K562 (cell line): Measurements from ENCODE around the gene FBLN2. TPM values are rescaled to one million over a fixed set of nuclear protein-coding genes. Genes with fewer than 3 reads are reported as not detected.

Experiments
- ATAC-seq: fragments of 200-7000 bp; cut with Tn5 transposase; 3 replicates; pipeline ENCODE4 v1.9.1; 2020; ENCODE audit warnings: moderate library complexity
- BruUV-seq: library from RNA; stranded (reverse); fragments of 400-500 nt; replicated peaks from 2 replicates; lab custom pipeline; 2021; lab: Mats Ljungman, UMichigan
- CTCF ChIA-PET: fragments of 300-600 bp; formaldehyde crosslinking; extraction: SDS; loops from one replicate; lab custom pipeline; 2021; ENCODE audit warnings: low intra/inter-chr PET ratio; lab: Yijun Ruan, JAX
- POLR2A ChIA-PET: fragments of 300-600, 350-650 bp; sonication (Branson Sonifier 250); formaldehyde crosslinking; extraction: SDS; loops from one replicate; lab custom pipeline; 2021; ENCODE audit warnings: antibody characterized with exemption, inconsistent platforms; lab: Yijun Ruan, JAX
- DNase-seq, 4 experiments: peaks; one replicate each; pipeline versions ENCODE4 v3.0.0 to v3.0.0-alpha.2; 2011 to 2018; ENCODE audit warnings: low spot score in 3 of 4, mixed read lengths in 3 of 4; ENCODE audit errors: extremely low read depth in 1 of 4
- FAIRE-seq: peaks from 2 replicates; lab custom pipeline; 2011; peaks lifted over from hg19 to GRCh38; lab: Jason Lieb, UNC
- H2AFZ ChIP-seq: 2 replicates; pipeline ENCODE4 v1.6.0; 2011; ENCODE audit warnings: low read depth, low read length, control low read depth, inconsistent platforms
- H3K27ac ChIP-seq: fragments of 200-600 bp; 3 replicates; pipeline ENCODE4 v1.8.0; 2011; ENCODE audit warnings: low read depth, mild to moderate bottlenecking, control low read depth, inconsistent platforms, low read length, moderate library complexity, mixed read lengths; ENCODE audit errors: extremely low read depth
- H3K27me3 ChIP-seq, 2 experiments: fragments of 300-600 bp in 1 of 2; 2 replicates in 1 of 2; 3 replicates in 1 of 2; pipeline versions ENCODE4 v1.6.0 to v1.8.0; 2011; ENCODE audit warnings: inconsistent platforms in 2 of 2, low read length in 2 of 2, mild to moderate bottlenecking in 1 of 2, mixed read lengths in 1 of 2, moderate library complexity in 1 of 2; ENCODE audit not compliant: control insufficient read depth in 2 of 2, insufficient read depth in 2 of 2
- H3K36me3 ChIP-seq: fragments of 300-600 bp; 3 replicates; pipeline ENCODE4 v1.8.0; 2011; ENCODE audit warnings: mild to moderate bottlenecking, low read length, inconsistent platforms; ENCODE audit not compliant: control insufficient read depth, insufficient read depth
- H3K4me1 ChIP-seq, 2 experiments: fragments of 200-600 bp in 1 of 2; replicated peaks in 1 of 2; 2 replicates in 1 of 2; 3 replicates in 1 of 2; pipeline versions ENCODE4 v1.5.1 to v1.8.0; 2011; ENCODE audit warnings: inconsistent platforms in 2 of 2, low read length in 2 of 2, mild to moderate bottlenecking in 1 of 2, mixed read lengths in 1 of 2, moderate library complexity in 1 of 2; ENCODE audit not compliant: control insufficient read depth in 2 of 2, insufficient read depth in 2 of 2
- H3K4me2 ChIP-seq: 2 replicates; pipeline ENCODE4 v1.6.1; 2011; ENCODE audit warnings: low read length, control low read depth, inconsistent platforms, mixed read lengths; ENCODE audit not compliant: insufficient read depth
- H3K4me3 ChIP-seq: fragments of 200-600 bp; sonication (generic), shearing (Covaris generic); 2 replicates; pipeline ENCODE4 v1.5.1; 2016; ENCODE audit warnings: control low read depth, inconsistent platforms
- H3K79me2 ChIP-seq: fragments of 200-600 bp; 3 replicates; pipeline ENCODE4 v1.8.0; 2011; ENCODE audit warnings: low read length, inconsistent platforms; ENCODE audit not compliant: control insufficient read depth, insufficient read depth
- H3K9ac ChIP-seq, 2 experiments: 2 replicates each; pipeline versions ENCODE4 v1.6.0 to v1.6.1; 2011; ENCODE audit warnings: low read depth in 2 of 2, low read length in 2 of 2, control low read depth in 1 of 2, inconsistent platforms in 1 of 2, mild to moderate bottlenecking in 1 of 2, mixed read lengths in 1 of 2; ENCODE audit not compliant: insufficient read depth in 1 of 2
- H3K9me1 ChIP-seq: one replicate; pipeline ENCODE4 v1.6.0; 2011; ENCODE audit warnings: inconsistent platforms, mild to moderate bottlenecking, low read length, moderate library complexity; ENCODE audit not compliant: control insufficient read depth, insufficient read depth
- H3K9me3 ChIP-seq: replicated peaks from 2 replicates; pipeline ENCODE4 v1.5.1; 2011; ENCODE audit warnings: low read depth, low read length, inconsistent platforms; ENCODE audit not compliant: control insufficient read depth, insufficient read depth
- H4K20me1 ChIP-seq: replicated peaks from 2 replicates; pipeline ENCODE4 v1.6.1; 2011; ENCODE audit warnings: low read length, inconsistent platforms, mixed read lengths; ENCODE audit not compliant: control insufficient read depth, insufficient read depth
- KAT8 ChIP-seq: fragments of 450-650 bp; IDR thresholded peaks from 2 replicates; pipeline ENCODE4 v1.6.1; 2016; ENCODE audit warnings: low read depth, mild to moderate bottlenecking
- MCM2 ChIP-seq: fragments of 450-650 bp; IDR thresholded peaks from 2 replicates; pipeline ENCODE4 v1.6.1; 2017; ENCODE audit warnings: low read depth, mild to moderate bottlenecking
- ZBTB33 ChIP-seq: sonication (generic); formaldehyde crosslinking; IDR thresholded peaks from 2 replicates; pipeline ENCODE4 v1.8.1; 2023; ENCODE audit warnings: mild to moderate bottlenecking, missing genetic modification reagents
- ZNF316 ChIP-seq: fragments of 450-650 bp; IDR thresholded peaks from 2 replicates; pipeline ENCODE4 v1.6.1; 2016
- WGBS: fragments of 100-300 bp; shearing (Covaris generic); methylation state at CpG from one replicate; pipeline ENCODE4 v1.1.6; 2016; ENCODE audit warnings: low coverage, mixed read lengths; ENCODE audit not compliant: insufficient coverage; ENCODE audit errors: missing lambda C conversion rate; 5-methylcytosine and 5-hydroxymethylcytosine counted together
- in situ Hi-C: fragments of 300-500 bp; cut with MboI; formaldehyde crosslinking; loops from 4 replicates; pipeline ENCODE4 v1.15.0; 2018; ENCODE audit warnings: inconsistent platforms, mixed read lengths
- intact Hi-C: fragments of 100-400 bp; cut with micrococcal nuclease; formaldehyde crosslinking; loops from 2 replicates; pipeline ENCODE4 v1.14.2; 2022
- polyA plus RNA-seq, 8 experiments: library from polyadenylated mRNA; depleted of rRNA in 4 of 8; stranded (reverse) in 5 of 8; unstranded in 3 of 8; fragments of >200 nt; fragmentation: Nextera tagmentation in 2 of 8; fragmentation: Illumina TruSeq in 1 of 8; extraction: Ambion mirVana in 2 of 8; extraction: Trizol in 1 of 8; gene quantifications; 2 replicates each; pipeline versions ENCODE4 v1.2.1 to v1.2.3, GENCODE V29; 2011 to 2014; ENCODE audit warnings: inconsistent platforms in 1 of 8, missing spikeins in 1 of 8
- total RNA-seq, 7 experiments: library from RNA; depleted of rRNA in 6 of 7; stranded (reverse); fragments of >200 nt in 6 of 7; fragmentation: Illumina TruSeq in 2 of 7; extraction: Trizol in 2 of 7; gene quantifications; 2 replicates each; pipeline versions ENCODE4 v1.2.1 to v1.2.3, GENCODE V29; 2011 to 2021; ENCODE audit warnings: low replicate concordance in 1 of 7
- TF ChIP-seq, protein P1 (sequence below): sonication (generic); formaldehyde crosslinking; IDR thresholded peaks from 2 replicates; pipeline ENCODE4 v1.8.1; 2023; ENCODE audit warnings: mild to moderate bottlenecking, missing genetic modification reagents

FBLN2 gene
- total and polyA plus RNA-seq, 9 of the 15 experiments (the other 6 are each of a cell fraction or from before 2014, with no cell fraction given): 0.03 to 0.10 (median 0.04) TPM; not detected in 6

- H2AFZ ChIP-seq: no peak overlapping the region
- H3K4me3 ChIP-seq: no peak overlapping the region
- ChIA-PET CTCF (interaction anchor here (0.6 kb wide), 1 partner anchor 141 kb away, joined by 4 read pairs; no protein-coding TSS in a partner anchor), POLR2A (interaction anchor here (0.6 kb wide), 1 partner anchor 178 kb away, joined by 3 read pairs; no protein-coding TSS in a partner anchor)
- DNase-seq: no peak
- no peak overlapping the region for H3K9ac ChIP-seq
- FAIRE-seq: no peak
- no peaks in the 10 kb centered on the region for H3K79me2 ChIP-seq
- no peak overlapping the region for H3K4me2 ChIP-seq
- no peaks in the 10 kb centered on the region for H3K9me3 ChIP-seq
- peaks cover 0 to 19% of the 10 kb centered on the region in 2 experiments; a peak in 1 of 5 replicates for H3K4me1 ChIP-seq
- no peak overlapping the region for H3K27ac ChIP-seq
- WGBS: 5% methylated on average over 12 of the region's 12 CpGs
- intact Hi-C loops (no loop called here), in situ Hi-C loops (no loop called here)
- peaks cover 24% of the 10 kb centered on the region for H4K20me1 ChIP-seq
- no peaks in the 10 kb centered on the region for H3K9me1 ChIP-seq
- no TSS peak for BruUV-seq
- H3K36me3 ChIP-seq: no peaks in the 10 kb centered on the region
- TF ChIP-seq MCM2 (no peak), ZNF316 (peak; percentile 49; the same call in 1 of the 2 replicates)
- H3K27me3 ChIP-seq: peaks cover 65 to 98% of the 10 kb centered on the region in 2 experiments
- ATAC-seq: no peak
These were observed 89.0 kb downstream of the FBLN2 start for GRCh38 chr3:13637953-13638352.

- TF ChIP-seq, protein P1, sequence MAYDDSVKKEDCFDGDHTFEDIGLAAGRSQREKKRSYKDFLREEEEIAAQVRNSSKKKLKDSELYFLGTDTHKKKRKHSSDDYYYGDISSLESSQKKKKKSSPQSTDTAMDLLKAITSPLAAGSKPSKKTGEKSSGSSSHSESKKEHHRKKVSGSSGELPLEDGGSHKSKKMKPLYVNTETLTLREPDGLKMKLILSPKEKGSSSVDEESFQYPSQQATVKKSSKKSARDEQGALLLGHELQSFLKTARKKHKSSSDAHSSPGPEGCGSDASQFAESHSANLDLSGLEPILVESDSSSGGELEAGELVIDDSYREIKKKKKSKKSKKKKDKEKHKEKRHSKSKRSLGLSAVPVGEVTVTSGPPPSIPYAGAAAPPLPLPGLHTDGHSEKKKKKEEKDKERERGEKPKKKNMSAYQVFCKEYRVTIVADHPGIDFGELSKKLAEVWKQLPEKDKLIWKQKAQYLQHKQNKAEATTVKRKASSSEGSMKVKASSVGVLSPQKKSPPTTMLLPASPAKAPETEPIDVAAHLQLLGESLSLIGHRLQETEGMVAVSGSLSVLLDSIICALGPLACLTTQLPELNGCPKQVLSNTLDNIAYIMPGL (CRISPR knock-in tag): no peak
- TF ChIP-seq KAT8 (no peak), ZBTB33 (CRISPR knock-in tag) (0 out of 2 replicates have a peak, but pooled peaks have one; percentile 26)
- Histone ChIP-seq H3K36me3 (no peaks in the 10 kb centered on the region), H4K20me1 (peaks cover 28% of the 10 kb centered on the region), H3K4me3 (no peak overlapping the region), H2AFZ (no peak overlapping the region), H3K9ac (no peak overlapping the region), H3K9me3 (no peaks in the 10 kb centered on the region), H3K27me3 (peaks cover 64 to 98% of the 10 kb centered on the region in 2 experiments), H3K79me2 (no peaks in the 10 kb centered on the region), H3K9me1 (no peaks in the 10 kb centered on the region), H3K27ac (no peak overlapping the region), H3K4me2 (no peak overlapping the region), H3K4me1 (peaks cover 0 to 16% of the 10 kb centered on the region in 2 experiments; a peak in 1 of 5 replicates)
- ChIA-PET POLR2A (interaction anchor here (0.6 to 1.2 kb wide), 2 partner anchors 9 to 516 kb away, joined by 4 read pairs; no protein-coding TSS in a partner anchor), CTCF (no interaction called here)
- intact Hi-C loops (no loop called here), in situ Hi-C loops (no loop called here)
- BruUV-seq: no TSS peak
- no peak for DNase-seq
- ATAC-seq: no peak
- WGBS: 19% methylated on average over 17 of the region's 17 CpGs
- FAIRE-seq: no peak
These were observed 90.0 kb downstream of the FBLN2 start for GRCh38 chr3:13638927-13639326.
